Neuronal stem cell (in vitro differentiated cells): ENCODE measurements around the gene OR5B21.

Source experiments
- DNase-seq: peaks from one replicate; pipeline ENCODE4 v3.0.0-alpha.2; 2013; ENCODE audit warnings: low spot score
- H2AFZ ChIP-seq: one replicate; pipeline ENCODE4 v1.6.1; 2013; ENCODE audit warnings: mild to moderate bottlenecking, low read length, inconsistent platforms
- H2AK5ac ChIP-seq: 2 replicates; pipeline ENCODE4 v1.6.1; 2013; ENCODE audit warnings: low read depth, mild to moderate bottlenecking, inconsistent platforms, low read length, moderate library complexity, mixed read lengths
- H2BK120ac ChIP-seq: 2 replicates; pipeline ENCODE4 v1.6.1; 2013; ENCODE audit warnings: low read depth, mild to moderate bottlenecking, inconsistent platforms, low read length, moderate library complexity, mixed read lengths
- H2BK12ac ChIP-seq: one replicate; pipeline ENCODE4 v1.6.1; 2013; ENCODE audit warnings: low read length, inconsistent platforms
- H2BK15ac ChIP-seq: 2 replicates; pipeline ENCODE4 v1.6.1; 2013; ENCODE audit warnings: mild to moderate bottlenecking, low read length, inconsistent platforms, mixed read lengths
- H2BK5ac ChIP-seq: one replicate; pipeline ENCODE4 v1.6.1; 2013; ENCODE audit warnings: inconsistent platforms, mild to moderate bottlenecking, low read length, moderate library complexity
- H3K14ac ChIP-seq: one replicate; pipeline ENCODE4 v1.6.1; 2013; ENCODE audit warnings: low read length, inconsistent platforms
- H3K18ac ChIP-seq: 2 replicates; pipeline ENCODE4 v1.6.1; 2013; ENCODE audit warnings: low read length, inconsistent platforms
- H3K23ac ChIP-seq: 2 replicates; pipeline ENCODE4 v1.6.1; 2013; ENCODE audit warnings: low read depth, mild to moderate bottlenecking, mixed read lengths, low read length, inconsistent platforms; ENCODE audit not compliant: poor library complexity
- H3K27ac ChIP-seq: replicated peaks from 3 replicates; pipeline ENCODE4 v1.5.1; 2013; ENCODE audit warnings: low read length, inconsistent platforms
- H3K27me3 ChIP-seq, 3 experiments: 2 replicates each; pipeline ENCODE4 v1.6.1; 2013; ENCODE audit warnings: low read length in 3 of 3, mild to moderate bottlenecking in 2 of 3, inconsistent platforms in 1 of 3, low read depth in 1 of 3, mixed read lengths in 1 of 3, moderate library complexity in 1 of 3; ENCODE audit not compliant: control insufficient read depth in 3 of 3, insufficient read depth in 3 of 3
- H3K36me3 ChIP-seq, 2 donors: replicated peaks in 1 of 2; 2 replicates each; pipeline ENCODE4 v1.6.1; 2013; ENCODE audit warnings: low read length in 2 of 2; ENCODE audit not compliant: control insufficient read depth in 2 of 2, insufficient read depth in 2 of 2
- H3K4ac ChIP-seq: 2 replicates; pipeline ENCODE4 v1.6.1; 2013; ENCODE audit warnings: inconsistent platforms, mild to moderate bottlenecking, low read length, moderate library complexity
- H3K4me1 ChIP-seq, 2 donors: 1 replicate in 1 of 2; 2 replicates in 1 of 2; pipeline ENCODE4 v1.6.1; 2013; ENCODE audit warnings: low read length in 2 of 2, low read depth in 1 of 2; ENCODE audit not compliant: control insufficient read depth in 2 of 2, insufficient read depth in 1 of 2
- H3K4me2 ChIP-seq: one replicate; pipeline ENCODE4 v1.6.1; 2013; ENCODE audit warnings: mild to moderate bottlenecking, low read length, inconsistent platforms; ENCODE audit not compliant: insufficient read depth, poor library complexity, severe bottlenecking
- H3K4me3 ChIP-seq, 2 donors: 2 replicates each; pipeline ENCODE4 v1.5.1; 2013; ENCODE audit warnings: low read length in 2 of 2, mild to moderate bottlenecking in 2 of 2, inconsistent platforms in 1 of 2, moderate library complexity in 1 of 2
- H3K79me1 ChIP-seq: one replicate; pipeline ENCODE4 v1.6.1; 2013; ENCODE audit warnings: low read depth, mild to moderate bottlenecking, inconsistent platforms, low read length, moderate library complexity
- H3K9ac ChIP-seq: one replicate; pipeline ENCODE4 v1.6.1; 2013; ENCODE audit warnings: mild to moderate bottlenecking, low read depth, low read length, inconsistent platforms; ENCODE audit not compliant: poor library complexity
- H3K9me3 ChIP-seq, 2 donors: replicated peaks in 1 of 2; 2 replicates each; pipeline versions ENCODE3 to v1.6.1; 2013; ENCODE audit warnings: low read length in 2 of 2, mild to moderate bottlenecking in 2 of 2, inconsistent platforms in 1 of 2, low read depth in 1 of 2, mixed read lengths in 1 of 2, moderate library complexity in 1 of 2; ENCODE audit not compliant: control insufficient read depth in 2 of 2, insufficient read depth in 1 of 2
- H4K8ac ChIP-seq: one replicate; pipeline ENCODE4 v1.6.1; 2013; ENCODE audit warnings: low read depth, mild to moderate bottlenecking, inconsistent platforms, low read length, moderate library complexity
- H4K91ac ChIP-seq: one replicate; pipeline ENCODE4 v1.6.1; 2013; ENCODE audit warnings: low read length, low read depth, mild to moderate bottlenecking, inconsistent platforms; ENCODE audit not compliant: poor library complexity
- WGBS, 2 donors: extraction: QIAGEN DNeasy Blood & Tissue Kit; methylation state at CpG; one replicate each; pipeline ENCODE4 v1.1.7; 2013; ENCODE audit warnings: missing lambda C conversion rate in 2 of 2, mixed read lengths in 1 of 2; ENCODE audit not compliant: insufficient read length in 2 of 2, insufficient replicate concordance in 1 of 2; ENCODE audit errors: extremely low coverage in 2 of 2; 5-methylcytosine and 5-hydroxymethylcytosine counted together

Gene OR5B21

GRCh38 chr11:58508814-58509213, 909 bp upstream of the OR5B21 start:
- Histone ChIP-seq H3K9me3 (no peaks in the 10 kb centered on the region), H2BK12ac (no peak overlapping the region), H2BK15ac (no peak overlapping the region), H2BK5ac (no peak overlapping the region), H2AFZ (no peak overlapping the region), H3K36me3 (no peaks in the 10 kb centered on the region), H4K8ac (no peak overlapping the region), H3K9ac (no peak overlapping the region), H3K4me3 (no peak overlapping the region), H4K91ac (no peak overlapping the region), H3K79me1 (no peaks in the 10 kb centered on the region), H2BK120ac (no peak overlapping the region), H3K14ac (no peak overlapping the region), H3K4me2 (no peak overlapping the region), H3K23ac (no peak overlapping the region), H3K4ac (no peak overlapping the region), H3K18ac (no peak overlapping the region), H3K27ac (no peak overlapping the region), H2AK5ac (no peak overlapping the region), H3K4me1 (no peaks in the 10 kb centered on the region), H3K27me3 (peaks cover 0 to 19% (median 0%) of the 10 kb centered on the region in 3 experiments)
- DNase-seq: no peak

GRCh38 chr11:58507355-58507754, 550 bp downstream of the OR5B21 start:
- H3K18ac ChIP-seq: peak overlapping the region; percentile 11
- H3K4me2 ChIP-seq: no peak overlapping the region
- H4K91ac ChIP-seq: no peak overlapping the region
- H3K36me3 ChIP-seq: no peaks in the 10 kb centered on the region
- no peaks in the 10 kb centered on the region for H3K9me3 ChIP-seq
- H2BK15ac ChIP-seq: no peak overlapping the region
- H2BK120ac ChIP-seq: no peak overlapping the region
- no peak overlapping the region for H3K27ac ChIP-seq
- H3K14ac ChIP-seq: no peak overlapping the region
- no peak overlapping the region for H3K4ac ChIP-seq
- no peak overlapping the region for H3K4me3 ChIP-seq
- WGBS, 2 donors: no CpG with 5 or more reads among the region's 4 CpGs
- no peak overlapping the region for H3K9ac ChIP-seq
- H3K23ac ChIP-seq: no peak overlapping the region
- H2AK5ac ChIP-seq: no peak overlapping the region
- DNase-seq: no peak
- H4K8ac ChIP-seq: no peak overlapping the region
- H3K79me1 ChIP-seq: no peaks in the 10 kb centered on the region
- no peak overlapping the region for H2BK12ac ChIP-seq
- no peak overlapping the region for H2BK5ac ChIP-seq
- H3K27me3 ChIP-seq: peaks cover 0 to 22% (median 0%) of the 10 kb centered on the region in 3 experiments
- H2AFZ ChIP-seq: no peak overlapping the region
- H3K4me1 ChIP-seq: no peaks in the 10 kb centered on the region

- H3K27ac ChIP-seq: no peak overlapping the region
- peaks cover 0 to 22% (median 0%) of the 10 kb centered on the region in 3 experiments for H3K27me3 ChIP-seq
- no peak overlapping the region for H3K18ac ChIP-seq
- H2BK120ac ChIP-seq: no peak overlapping the region
- H2BK12ac ChIP-seq: no peak overlapping the region
- DNase-seq: no peak
- H4K91ac ChIP-seq: no peak overlapping the region
- no peak overlapping the region for H3K4ac ChIP-seq
- H4K8ac ChIP-seq: no peak overlapping the region
- H2BK15ac ChIP-seq: no peak overlapping the region
- H3K23ac ChIP-seq: no peak overlapping the region
- H3K79me1 ChIP-seq: no peaks in the 10 kb centered on the region
- no peak overlapping the region for H3K4me2 ChIP-seq
- H2AFZ ChIP-seq: no peak overlapping the region
- no peak overlapping the region for H2BK5ac ChIP-seq
- H3K9me3 ChIP-seq: no peaks in the 10 kb centered on the region
- H3K4me1 ChIP-seq: no peaks in the 10 kb centered on the region
- H3K9ac ChIP-seq: no peak overlapping the region
- H3K4me3 ChIP-seq: no peak overlapping the region
- no peaks in the 10 kb centered on the region for H3K36me3 ChIP-seq
- no CpG with 5 or more reads among the region's 5 CpGs for WGBS, 2 donors
- no peak overlapping the region for H2AK5ac ChIP-seq
- H3K14ac ChIP-seq: no peak overlapping the region
These were observed 970 bp downstream of the OR5B21 start for GRCh38 chr11:58506935-58507334.

- no peak for DNase-seq
- Histone ChIP-seq H3K9me3 (no peaks in the 10 kb centered on the region), H2AFZ (no peak overlapping the region), H3K4me2 (no peak overlapping the region), H2BK5ac (no peak overlapping the region), H2BK15ac (no peak overlapping the region), H3K36me3 (no peaks in the 10 kb centered on the region), H3K4ac (no peak overlapping the region), H4K8ac (no peak overlapping the region), H2BK120ac (no peak overlapping the region), H3K14ac (no peak overlapping the region), H3K27me3 (peaks cover 0 to 14% (median 0%) of the 10 kb centered on the region in 3 experiments), H2BK12ac (no peak overlapping the region), H3K27ac (no peak overlapping the region), H3K4me1 (no peaks in the 10 kb centered on the region), H3K9ac (no peak overlapping the region), H3K18ac (no peak overlapping the region), H3K79me1 (no peaks in the 10 kb centered on the region), H4K91ac (no peak overlapping the region), H2AK5ac (no peak overlapping the region), H3K4me3 (no peak overlapping the region), H3K23ac (no peak overlapping the region)
- no CpG with 5 or more reads among the region's 4 CpGs for WGBS, 2 donors
These were observed 2.1 kb downstream of the OR5B21 start for GRCh38 chr11:58505849-58506248.
